ENCODE measurements around the gene REEP3. TPM values are rescaled to one million over a fixed set of nuclear protein-coding genes. Genes with fewer than 3 reads are reported as not detected.
"Not testable (repeated sequence)": the region's sequence is repeated elsewhere in the genome, so short reads cannot be mapped to it uniquely, and the experiment has no call there.

The REEP3 gene
- total RNA-seq, 1 donor from 2014 or later: 38.9 TPM

GRCh38 chr10:63542835-63543575 lies 21.8 kb downstream of the REEP3 start:
- no peak for DNase-seq (ENCODE audit: low spot score)
- intact Hi-C loops (cut with DNase I): no loop called here

GRCh38 chr10:63543576-63543962 lies 22.4 kb downstream of the REEP3 start:
- intact Hi-C loops (cut with DNase I): no loop called here
- DNase-seq (ENCODE audit: low spot score): no peak

GRCh38 chr10:63544418-63544817 lies 23.2 kb downstream of the REEP3 start:
- intact Hi-C loops (cut with DNase I): no loop called here

GRCh38 chr10:63547628-63548360 lies 26.6 kb downstream of the REEP3 start:
- DNase-seq (ENCODE audit: low spot score): no peak
- intact Hi-C loops (cut with DNase I): no loop called here

More at GRCh38 chr10:63544418-63544817, 23.2 kb downstream of the REEP3 start:
- no peak for DNase-seq (ENCODE audit: low spot score)

- DNase-seq (ENCODE audit: low spot score): no peak
- intact Hi-C loops (cut with DNase I): no loop called here
Observed at GRCh38 chr10:63548860-63549259, 27.7 kb downstream of the REEP3 start.

GRCh38 chr10:63549810-63550209 lies 28.6 kb downstream of the REEP3 start:
- DNase-seq (ENCODE audit: low spot score): no peak
- intact Hi-C loops (cut with DNase I): no loop called here

- intact Hi-C loops (cut with DNase I): no loop called here
Observed at GRCh38 chr10:63553031-63553430, 31.8 kb downstream of the REEP3 start.

GRCh38 chr10:63553473-63553872 lies 32.3 kb downstream of the REEP3 start:
- no peak for DNase-seq (ENCODE audit: low spot score)
- intact Hi-C loops (cut with DNase I): no loop called here

More at GRCh38 chr10:63553031-63553430, 31.8 kb downstream of the REEP3 start:
- no peak for DNase-seq (ENCODE audit: low spot score)

GRCh38 chr10:63554657-63555056 lies 33.5 kb downstream of the REEP3 start:
- intact Hi-C loops (cut with DNase I): no loop called here
- no peak for DNase-seq (ENCODE audit: low spot score)

GRCh38 chr10:63555330-63555729 lies 34.1 kb downstream of the REEP3 start:
- intact Hi-C loops (cut with DNase I): no loop called here
- DNase-seq (ENCODE audit: low spot score): no peak

- DNase-seq (ENCODE audit: low spot score): no peak
- intact Hi-C loops (cut with DNase I): no loop called here
Observed at GRCh38 chr10:63558132-63558784, 37.1 kb downstream of the REEP3 start.

- DNase-seq (ENCODE audit: low spot score): no peak
- intact Hi-C loops (cut with DNase I): no loop called here
Observed at GRCh38 chr10:63561341-63561740, 40.1 kb downstream of the REEP3 start.

- intact Hi-C loops (cut with DNase I): no loop called here
- no peak for DNase-seq (ENCODE audit: low spot score)
Observed at GRCh38 chr10:63562391-63562790, 41.2 kb downstream of the REEP3 start.

- intact Hi-C loops (cut with DNase I): no loop called here
- DNase-seq (ENCODE audit: low spot score): no peak
Observed at GRCh38 chr10:63562857-63563256, 41.7 kb downstream of the REEP3 start.

GRCh38 chr10:63563623-63564022 lies 42.4 kb downstream of the REEP3 start:
- intact Hi-C loops (cut with DNase I): no loop called here
- no peak for DNase-seq (ENCODE audit: low spot score)

- DNase-seq (ENCODE audit: low spot score); intact Hi-C loops (cut with DNase I): not testable (repeated sequence)
Observed at GRCh38 chr10:63564731-63565130, 43.5 kb downstream of the REEP3 start.

- intact Hi-C loops (cut with DNase I): no loop called here
- no peak for DNase-seq (ENCODE audit: low spot score)
Observed at GRCh38 chr10:63573068-63573697, 52.0 kb downstream of the REEP3 start.

- no peak for DNase-seq (ENCODE audit: low spot score)
- intact Hi-C loops (cut with DNase I): no loop called here
Observed at GRCh38 chr10:63574011-63574410, 52.8 kb downstream of the REEP3 start.

GRCh38 chr10:63576501-63576900 lies 55.3 kb downstream of the REEP3 start:
- no peak for DNase-seq (ENCODE audit: low spot score)
- intact Hi-C loops (cut with DNase I): no loop called here

GRCh38 chr10:63578501-63578900 lies 57.3 kb downstream of the REEP3 start:
- intact Hi-C loops (cut with DNase I): no loop called here
- DNase-seq (ENCODE audit: low spot score): no peak
